Activated naive CD8-positive, alpha-beta T cell treated with anti-CD3 and anti-CD28 coated beads for 36 hours (primary cell): ENCODE data around the gene ZNF484. TPM values are rescaled to one million over a fixed set of nuclear protein-coding genes. Genes with fewer than 3 reads are reported as not detected.
"Not testable (repeated sequence)": the region's sequence is repeated elsewhere in the genome, so short reads cannot be mapped to it uniquely, and the experiment has no call there.

Experiments
- DNase-seq: peaks from one replicate; pipeline ENCODE4 v3.0.0; 2021
- H3K27ac Mint-ChIP-seq: one replicate; pipeline ENCODE4 v1.8.0; 2022; ENCODE audit warnings: mild to moderate bottlenecking, moderate library complexity, mixed read lengths
- H3K27me3 Mint-ChIP-seq: one replicate; pipeline ENCODE4 v1.8.0; 2022; ENCODE audit warnings: mild to moderate bottlenecking, mixed read lengths
- H3K36me3 Mint-ChIP-seq: one replicate; pipeline ENCODE4 v1.8.0; 2021; ENCODE audit warnings: mild to moderate bottlenecking, mixed read lengths
- H3K4me1 Mint-ChIP-seq: one replicate; pipeline ENCODE4 v1.8.0; 2021; ENCODE audit warnings: mixed read lengths
- H3K4me3 Mint-ChIP-seq: one replicate; pipeline ENCODE4 v1.8.0; 2022; ENCODE audit warnings: mild to moderate bottlenecking, moderate library complexity, mixed read lengths
- H3K9me3 Mint-ChIP-seq: one replicate; pipeline ENCODE4 v1.8.0; 2022; ENCODE audit warnings: mixed read lengths
- total RNA-seq, 2 experiments: library from RNA; stranded (reverse); gene quantifications; one replicate each; pipeline ENCODE4 v1.2.3, GENCODE V29; 2021

Gene ZNF484
- total RNA-seq = 1 to 10 TPM; 6.8 to 7.0 TPM

- Mint-ChIP-seq H3K27me3 (no peaks in the 10 kb centered on the region), H3K9me3 (no peaks in the 10 kb centered on the region), H3K27ac (peak within 1 kb of the TSS; percentile 98), H3K4me1 (peaks cover 39% of the 10 kb centered on the region), H3K36me3 (peaks cover 13% of the 10 kb centered on the region), H3K4me3 (peak within 1 kb of the TSS; percentile 100)
- peak; percentile 94 for DNase-seq
Measured at GRCh38 chr9:92877531-92878430, at the start of gene ZNF484. Gene ZNF484 (minus strand): TSS chr9:92878038. CDS start chr9:92875029, 3,009 bp downstream.

GRCh38 chr9:92920437-92920836, 42.6 kb upstream of the ZNF484 start:
- peaks cover 7% of the 10 kb centered on the region for H3K4me1 Mint-ChIP-seq
- H3K36me3 Mint-ChIP-seq = no peaks in the 10 kb centered on the region
- DNase-seq = no peak
- no peak overlapping the region for H3K4me3 Mint-ChIP-seq
- no peak overlapping the region for H3K27ac Mint-ChIP-seq
- H3K9me3 Mint-ChIP-seq = no peaks in the 10 kb centered on the region
- H3K27me3 Mint-ChIP-seq = no peaks in the 10 kb centered on the region

- Mint-ChIP-seq H3K27me3 (no peaks in the 10 kb centered on the region), H3K9me3 (no peaks in the 10 kb centered on the region), H3K4me1 (peaks cover 7% of the 10 kb centered on the region), H3K27ac (no peak overlapping the region), H3K4me3 (no peak overlapping the region), H3K36me3 (no peaks in the 10 kb centered on the region)
- DNase-seq = no peak
Measured at GRCh38 chr9:92917176-92917800, 39.5 kb upstream of the ZNF484 start.

GRCh38 chr9:92911511-92912475, 34.0 kb upstream of the ZNF484 start:
- no peaks in the 10 kb centered on the region for H3K4me1 Mint-ChIP-seq
- no peaks in the 10 kb centered on the region for H3K36me3 Mint-ChIP-seq
- H3K4me3 Mint-ChIP-seq = no peak overlapping the region

GRCh38 chr9:92905137-92905536, 27.3 kb upstream of the ZNF484 start:
- not testable (repeated sequence) for H3K36me3 Mint-ChIP-seq, H3K9me3 Mint-ChIP-seq, DNase-seq, H3K4me1 Mint-ChIP-seq, H3K4me3 Mint-ChIP-seq, H3K27me3 Mint-ChIP-seq, H3K27ac Mint-ChIP-seq

More at GRCh38 chr9:92911511-92912475, 34.0 kb upstream of the ZNF484 start:
- Mint-ChIP-seq H3K9me3 (no peaks in the 10 kb centered on the region), H3K27ac (no peak overlapping the region), H3K27me3 (no peaks in the 10 kb centered on the region)
- DNase-seq = no peak

GRCh38 chr9:92897323-92897722, 19.5 kb upstream of the ZNF484 start:
- H3K4me1 Mint-ChIP-seq = peaks cover 10% of the 10 kb centered on the region
- no peaks in the 10 kb centered on the region for H3K9me3 Mint-ChIP-seq
- H3K4me3 Mint-ChIP-seq = no peak overlapping the region
- no peaks in the 10 kb centered on the region for H3K27me3 Mint-ChIP-seq
- no peaks in the 10 kb centered on the region for H3K36me3 Mint-ChIP-seq
- no peak for DNase-seq
- H3K27ac Mint-ChIP-seq = no peak overlapping the region

- peaks cover 10% of the 10 kb centered on the region for H3K4me1 Mint-ChIP-seq
- no peak overlapping the region for H3K4me3 Mint-ChIP-seq
- no peaks in the 10 kb centered on the region for H3K36me3 Mint-ChIP-seq
- no peak overlapping the region for H3K27ac Mint-ChIP-seq
- no peak for DNase-seq
- H3K27me3 Mint-ChIP-seq = no peaks in the 10 kb centered on the region
- H3K9me3 Mint-ChIP-seq = no peaks in the 10 kb centered on the region
Measured at GRCh38 chr9:92895812-92896436, 18.1 kb upstream of the ZNF484 start.

- Mint-ChIP-seq H3K27ac (no peak overlapping the region), H3K9me3 (no peaks in the 10 kb centered on the region), H3K4me1 (peaks cover 10% of the 10 kb centered on the region), H3K27me3 (no peaks in the 10 kb centered on the region), H3K4me3 (no peak overlapping the region), H3K36me3 (no peaks in the 10 kb centered on the region)
- DNase-seq = no peak
Measured at GRCh38 chr9:92894711-92895362, 17.0 kb upstream of the ZNF484 start.

- H3K9me3 Mint-ChIP-seq, H3K4me1 Mint-ChIP-seq, H3K36me3 Mint-ChIP-seq, H3K4me3 Mint-ChIP-seq, H3K27me3 Mint-ChIP-seq, H3K27ac Mint-ChIP-seq, DNase-seq: not testable (repeated sequence)
Measured at GRCh38 chr9:92893916-92894610, 16.2 kb upstream of the ZNF484 start.

GRCh38 chr9:92892276-92892675, 14.4 kb upstream of the ZNF484 start:
- peaks cover 22% of the 10 kb centered on the region for H3K4me1 Mint-ChIP-seq
- not testable (repeated sequence) for H3K27me3 Mint-ChIP-seq, H3K36me3 Mint-ChIP-seq, H3K9me3 Mint-ChIP-seq, H3K27ac Mint-ChIP-seq, DNase-seq, H3K4me3 Mint-ChIP-seq

GRCh38 chr9:92890761-92891160, 12.9 kb upstream of the ZNF484 start:
- no peaks in the 10 kb centered on the region for H3K27me3 Mint-ChIP-seq
- H3K4me3 Mint-ChIP-seq = no peak overlapping the region
- H3K36me3 Mint-ChIP-seq = no peaks in the 10 kb centered on the region
- H3K4me1 Mint-ChIP-seq = peaks cover 22% of the 10 kb centered on the region
- no peaks in the 10 kb centered on the region for H3K9me3 Mint-ChIP-seq
- DNase-seq = no peak
- no peak overlapping the region for H3K27ac Mint-ChIP-seq

- peaks cover 31% of the 10 kb centered on the region for H3K4me1 Mint-ChIP-seq
- no peaks in the 10 kb centered on the region for H3K36me3 Mint-ChIP-seq
- no peak for DNase-seq
- H3K27me3 Mint-ChIP-seq = no peaks in the 10 kb centered on the region
- no peak overlapping the region for H3K4me3 Mint-ChIP-seq
- no peak overlapping the region for H3K27ac Mint-ChIP-seq
- no peaks in the 10 kb centered on the region for H3K9me3 Mint-ChIP-seq
Measured at GRCh38 chr9:92887880-92888338, 10.1 kb upstream of the ZNF484 start.

GRCh38 chr9:92886846-92887610, 9.2 kb upstream of the ZNF484 start:
- not testable (repeated sequence) for H3K9me3 Mint-ChIP-seq, H3K27ac Mint-ChIP-seq, H3K27me3 Mint-ChIP-seq, H3K4me3 Mint-ChIP-seq, H3K36me3 Mint-ChIP-seq
- H3K4me1 Mint-ChIP-seq = peaks cover 31% of the 10 kb centered on the region
- peak; percentile 26 for DNase-seq
